MM.1S (cell line): ENCODE results near the gene HSD17B14.
"Not testable (repeated sequence)": the region's sequence is repeated elsewhere in the genome, so short reads cannot be mapped to it uniquely, and the experiment has no call there.

Experiments used
- EZH2 ChIP-seq: fragments of 300-600 bp; sonication (generic); optimal IDR thresholded peaks from 2 replicates; pipeline ENCODE3; 2017; ENCODE audit warnings: low read depth, mild to moderate bottlenecking, antibody characterized with exemption, low read length, mixed read lengths
- EZH2phosphoT487 ChIP-seq: fragments of 300-600 bp; sonication (generic); IDR thresholded peaks from 2 replicates; pipeline ENCODE4 v1.6.1; 2018; ENCODE audit warnings: antibody characterized with exemption, low read length
- TF ChIP-seq, protein P1 (sequence below): fragments of 300-600 bp; sonication (generic); IDR thresholded peaks from 2 replicates; pipeline ENCODE4 v1.5.1; 2016; ENCODE audit warnings: antibody characterized with exemption, low read length, mixed read lengths

DNA sequence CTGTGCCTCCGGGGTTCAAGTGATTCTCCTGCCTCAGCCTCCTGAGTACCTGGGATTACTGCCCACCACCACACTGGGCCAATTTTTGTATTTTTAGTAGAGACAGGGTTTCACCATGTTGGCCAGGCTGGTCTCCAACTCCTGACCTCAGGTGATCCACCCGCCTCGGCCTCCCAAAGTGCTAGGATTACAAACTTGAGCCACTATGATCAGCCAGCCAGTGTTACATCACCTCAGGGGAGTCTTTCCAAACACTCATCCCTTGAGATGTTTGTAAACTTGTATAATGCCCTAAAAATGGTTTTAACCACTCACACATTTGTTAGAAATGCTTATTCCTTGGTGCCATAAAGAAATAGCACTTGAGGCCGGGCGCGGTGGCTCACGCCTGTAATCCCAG, 49.9 kb downstream of the HSD17B14 start:
- TF ChIP-seq, protein P1, sequence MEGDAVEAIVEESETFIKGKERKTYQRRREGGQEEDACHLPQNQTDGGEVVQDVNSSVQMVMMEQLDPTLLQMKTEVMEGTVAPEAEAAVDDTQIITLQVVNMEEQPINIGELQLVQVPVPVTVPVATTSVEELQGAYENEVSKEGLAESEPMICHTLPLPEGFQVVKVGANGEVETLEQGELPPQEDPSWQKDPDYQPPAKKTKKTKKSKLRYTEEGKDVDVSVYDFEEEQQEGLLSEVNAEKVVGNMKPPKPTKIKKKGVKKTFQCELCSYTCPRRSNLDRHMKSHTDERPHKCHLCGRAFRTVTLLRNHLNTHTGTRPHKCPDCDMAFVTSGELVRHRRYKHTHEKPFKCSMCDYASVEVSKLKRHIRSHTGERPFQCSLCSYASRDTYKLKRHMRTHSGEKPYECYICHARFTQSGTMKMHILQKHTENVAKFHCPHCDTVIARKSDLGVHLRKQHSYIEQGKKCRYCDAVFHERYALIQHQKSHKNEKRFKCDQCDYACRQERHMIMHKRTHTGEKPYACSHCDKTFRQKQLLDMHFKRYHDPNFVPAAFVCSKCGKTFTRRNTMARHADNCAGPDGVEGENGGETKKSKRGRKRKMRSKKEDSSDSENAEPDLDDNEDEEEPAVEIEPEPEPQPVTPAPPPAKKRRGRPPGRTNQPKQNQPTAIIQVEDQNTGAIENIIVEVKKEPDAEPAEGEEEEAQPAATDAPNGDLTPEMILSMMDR, result not testable (repeated sequence)
- not testable (repeated sequence) for TF ChIP-seq EZH2, EZH2phosphoT487
